Liver (tissue), 9 donors: ENCODE results near the gene PBLD. TPM values are rescaled to one million over a fixed set of nuclear protein-coding genes. Genes with fewer than 3 reads are reported as not detected.

Source experiments
- DNase-seq: peaks from one replicate; pipeline ENCODE4 v3.0.0-alpha.2; 2017; ENCODE audit warnings: low spot score
- H3K27ac ChIP-seq, 2 donors: one replicate each; pipeline ENCODE4 v1.7.0; 2013; ENCODE audit warnings: inconsistent platforms in 2 of 2, low read length in 2 of 2, control low read depth in 1 of 2, low read depth in 1 of 2, mild to moderate bottlenecking in 1 of 2
- H3K27me3 ChIP-seq, 4 donors: one replicate each; pipeline versions ENCODE4 v1.6.1 to v1.7.0; 2013; ENCODE audit warnings: low read length in 3 of 4, inconsistent platforms in 1 of 4, mild to moderate bottlenecking in 1 of 4, moderate library complexity in 1 of 4; ENCODE audit not compliant: control insufficient read depth in 4 of 4, insufficient read depth in 4 of 4
- H3K36me3 ChIP-seq, 4 donors: one replicate each; pipeline versions ENCODE4 v1.6.1 to v1.7.0; 2013; ENCODE audit warnings: low read length in 3 of 4, mild to moderate bottlenecking in 3 of 4, low read depth in 1 of 4, moderate library complexity in 1 of 4; ENCODE audit not compliant: control insufficient read depth in 4 of 4, insufficient read depth in 3 of 4
- H3K4me1 ChIP-seq, 4 donors: one replicate each; pipeline versions ENCODE4 v1.6.1 to v1.7.0; 2013; ENCODE audit warnings: low read length in 3 of 4, mild to moderate bottlenecking in 3 of 4, moderate library complexity in 1 of 4; ENCODE audit not compliant: control insufficient read depth in 4 of 4, insufficient read depth in 4 of 4
- H3K4me3 ChIP-seq, 3 donors: one replicate each; pipeline versions ENCODE4 v1.6.1 to v1.7.0; 2013; ENCODE audit warnings: low read length in 3 of 3, control low read depth in 1 of 3, low read depth in 1 of 3, mild to moderate bottlenecking in 1 of 3
- H3K9ac ChIP-seq, 2 donors: one replicate each; pipeline ENCODE4 v1.7.0; 2013; ENCODE audit warnings: low read length in 2 of 2, mild to moderate bottlenecking in 2 of 2, moderate library complexity in 2 of 2, control low read depth in 1 of 2, low read depth in 1 of 2
- H3K9me3 ChIP-seq, 4 donors: one replicate each; pipeline versions ENCODE4 v1.6.1 to v1.7.0; 2013; ENCODE audit warnings: low read length in 3 of 4; ENCODE audit not compliant: control insufficient read depth in 4 of 4
- EGR1 ChIP-seq, 2 donors: IDR thresholded peaks; 2 replicates each; pipeline ENCODE4 v1.6.1; 2016 to 2018; ENCODE audit warnings: antibody characterized with exemption in 2 of 2, low read depth in 2 of 2
- FOXA1 ChIP-seq: IDR thresholded peaks from 2 replicates; pipeline ENCODE4 v1.6.1; 2016; ENCODE audit warnings: antibody characterized with exemption
- FOXA2 ChIP-seq: IDR thresholded peaks from 2 replicates; pipeline ENCODE4 v1.6.1; 2016; ENCODE audit warnings: antibody characterized with exemption
- GABPA ChIP-seq, 2 donors: IDR thresholded peaks in 1 of 2; conservative IDR thresholded peaks in 1 of 2; 2 replicates each; pipeline ENCODE4 v1.6.1; 2016; ENCODE audit warnings: antibody characterized with exemption in 2 of 2, mild to moderate bottlenecking in 1 of 2, moderate library complexity in 1 of 2
- HNF4A ChIP-seq, 2 donors: conservative IDR thresholded peaks; 2 replicates each; pipeline ENCODE4 v1.6.1; 2016; ENCODE audit warnings: antibody characterized with exemption in 2 of 2, mild to moderate bottlenecking in 2 of 2
- HNF4G ChIP-seq: IDR thresholded peaks from 2 replicates; pipeline ENCODE4 v1.6.1; 2016; ENCODE audit warnings: antibody characterized with exemption
- JUND ChIP-seq, 2 donors: IDR thresholded peaks; 2 replicates each; pipeline ENCODE4 v1.6.1; 2016; ENCODE audit warnings: antibody characterized with exemption in 2 of 2
- NR2F2 ChIP-seq: IDR thresholded peaks from 2 replicates; pipeline ENCODE4 v1.6.1; 2016; ENCODE audit warnings: antibody characterized with exemption
- RAD21 ChIP-seq, 2 donors: IDR thresholded peaks; 2 replicates each; pipeline ENCODE4 v1.6.1; 2016; ENCODE audit warnings: antibody characterized with exemption in 2 of 2, mild to moderate bottlenecking in 2 of 2
- RXRA ChIP-seq, 2 donors: IDR thresholded peaks; 2 replicates each; pipeline ENCODE4 v1.6.1; 2017 to 2018; ENCODE audit warnings: antibody characterized with exemption in 2 of 2, mild to moderate bottlenecking in 1 of 2
- SP1 ChIP-seq: IDR thresholded peaks from 2 replicates; pipeline ENCODE4 v1.6.1; 2018; ENCODE audit warnings: antibody characterized with exemption, mild to moderate bottlenecking
- TAF1 ChIP-seq: conservative IDR thresholded peaks from 2 replicates; pipeline ENCODE4 v1.6.1; 2016; ENCODE audit warnings: antibody characterized with exemption, mild to moderate bottlenecking
- YY1 ChIP-seq: IDR thresholded peaks from 2 replicates; pipeline ENCODE4 v1.6.1; 2016; ENCODE audit warnings: antibody characterized with exemption, mild to moderate bottlenecking
- WGBS: extraction: QIAGEN DNeasy Blood & Tissue Kit; methylation state at CpG from one replicate; pipeline ENCODE4 v1.1.7; 2013; 5-methylcytosine and 5-hydroxymethylcytosine counted together
- polyA plus RNA-seq, 2 donors: library from polyadenylated mRNA; stranded (reverse) in 1 of 2; unstranded in 1 of 2; fragments of 200-250 nt in 1 of 2; fragments of >200 nt in 1 of 2; fragmentation: Nextera tagmentation in 1 of 2; extraction: Ambion mirVana in 1 of 2; gene quantifications; one replicate each; pipeline versions ENCODE4 v1.2.1 to v1.2.3, GENCODE V29; 2013 to 2015
- total RNA-seq, 2 donors: library from RNA; depleted of rRNA; stranded (reverse); fragments of >200 nt; gene quantifications; one replicate each; pipeline ENCODE4 v1.2.3, GENCODE V29; 2014
- TF ChIP-seq, protein P1 (sequence below): fragments of 150-350 bp; IDR thresholded peaks from 2 replicates; pipeline ENCODE4 v1.5.1; 2017; ENCODE audit warnings: improper control_type of control experiment, low read depth, low read length; ENCODE audit not compliant: missing input control
- TF ChIP-seq, protein P2 (sequence below): IDR thresholded peaks from 2 replicates; pipeline ENCODE4 v1.6.1; 2016; ENCODE audit warnings: antibody characterized with exemption, mild to moderate bottlenecking
- TF ChIP-seq, protein P3 (sequence below): IDR thresholded peaks from 2 replicates; pipeline ENCODE4 v1.6.1; 2016; ENCODE audit warnings: antibody characterized with exemption
- TF ChIP-seq, protein P4 (sequence below): IDR thresholded peaks from 2 replicates; pipeline ENCODE4 v1.6.1; 2016; ENCODE audit warnings: antibody characterized with exemption
- donor health status: healthy.
- donor health status: healthy.
- donor health status: healthy.
- donor health status: healthy.
- donor health status: healthy.

PBLD gene
- total and polyA plus RNA-seq, 4 donors = 63.3 to 175 (median 103) TPM

DNA sequence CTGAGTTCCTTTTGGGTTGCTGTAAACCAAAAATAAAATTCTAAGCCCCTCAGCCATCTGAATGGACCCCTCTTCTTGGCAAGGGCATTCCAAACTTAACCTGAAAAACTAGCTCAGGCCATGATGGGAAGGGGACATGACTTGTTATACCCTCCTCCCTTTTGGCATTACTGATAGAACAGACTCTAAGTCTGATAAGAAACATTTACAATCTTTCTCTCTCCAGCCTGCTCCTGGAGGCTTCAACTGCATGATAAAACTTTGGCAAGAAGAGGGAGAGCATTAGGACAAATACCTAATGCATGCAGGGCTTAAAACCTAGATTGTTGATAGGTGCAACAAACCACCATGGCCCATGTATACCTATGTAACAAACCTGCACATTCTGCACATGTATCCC lies 59.9 kb downstream of the PBLD start:
- DNase-seq = no peak

DNA sequence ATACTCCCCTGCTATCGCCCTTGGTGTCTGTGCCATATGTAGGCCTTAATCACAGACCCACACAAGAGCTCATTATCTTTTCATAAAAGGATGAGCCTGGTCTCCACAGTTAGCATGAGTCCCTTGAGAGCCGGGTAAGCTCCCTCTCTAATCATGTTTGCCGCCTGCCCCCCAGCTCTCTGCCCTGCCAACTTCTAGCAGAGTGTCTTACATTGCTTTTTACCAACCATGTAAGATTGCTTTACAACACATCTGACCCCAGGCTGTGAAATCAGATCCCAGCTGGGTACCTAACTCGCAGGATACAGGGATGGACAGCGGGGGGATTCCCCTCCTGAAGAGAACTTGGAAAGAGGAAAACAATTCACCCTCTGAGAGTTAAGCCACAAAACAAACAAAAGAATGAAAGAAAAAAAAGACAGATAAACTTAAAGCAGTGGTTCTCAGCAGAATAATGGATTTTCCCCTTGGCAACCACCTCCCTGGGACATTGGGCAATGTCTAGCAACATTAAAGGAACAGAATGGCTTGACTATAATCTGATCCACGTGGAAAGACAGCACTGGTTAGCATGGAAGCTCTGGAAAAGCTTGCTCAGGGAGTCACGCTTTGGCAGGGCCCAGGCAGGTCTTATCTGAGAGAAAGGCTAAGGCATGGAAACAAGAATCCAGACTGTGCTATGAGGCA lies 61.4 kb downstream of the PBLD start:
- H3K4me3 ChIP-seq = no peak overlapping the region
- WGBS = 85% methylated on average over 7 of the region's 7 CpGs
- H3K9ac ChIP-seq = no peak overlapping the region
- no peaks in the 10 kb centered on the region for H3K4me1 ChIP-seq
- no peaks in the 10 kb centered on the region for H3K9me3 ChIP-seq
- no peak for DNase-seq
- no peaks in the 10 kb centered on the region for H3K27me3 ChIP-seq
- peaks cover 0 to 18% (median 4%) of the 10 kb centered on the region in 4 donors for H3K36me3 ChIP-seq
- H3K27ac ChIP-seq = no peak overlapping the region
- TF ChIP-seq HNF4G (no peak), RAD21 (IDR thresholded peaks at IDR 0.05) (no peak), FOXA2 (no peak), FOXA1 (no peak), EGR1 (IDR thresholded peaks at IDR 0.05; ENCODE audit: low read depth in 2 of 2) (no peak), NR2F2 (no peak), JUND (IDR thresholded peaks at IDR 0.05) (no peak), GABPA (IDR thresholded peaks at IDR 0.05 in 1 of 2, conservative IDR thresholded peaks at IDR 0.05 in 1 of 2) (no peak), YY1 (no peak), SP1 (no peak), TAF1 (no peak), HNF4A (conservative IDR thresholded peaks at IDR 0.05) (no peak)
- TF ChIP-seq, protein P1, sequence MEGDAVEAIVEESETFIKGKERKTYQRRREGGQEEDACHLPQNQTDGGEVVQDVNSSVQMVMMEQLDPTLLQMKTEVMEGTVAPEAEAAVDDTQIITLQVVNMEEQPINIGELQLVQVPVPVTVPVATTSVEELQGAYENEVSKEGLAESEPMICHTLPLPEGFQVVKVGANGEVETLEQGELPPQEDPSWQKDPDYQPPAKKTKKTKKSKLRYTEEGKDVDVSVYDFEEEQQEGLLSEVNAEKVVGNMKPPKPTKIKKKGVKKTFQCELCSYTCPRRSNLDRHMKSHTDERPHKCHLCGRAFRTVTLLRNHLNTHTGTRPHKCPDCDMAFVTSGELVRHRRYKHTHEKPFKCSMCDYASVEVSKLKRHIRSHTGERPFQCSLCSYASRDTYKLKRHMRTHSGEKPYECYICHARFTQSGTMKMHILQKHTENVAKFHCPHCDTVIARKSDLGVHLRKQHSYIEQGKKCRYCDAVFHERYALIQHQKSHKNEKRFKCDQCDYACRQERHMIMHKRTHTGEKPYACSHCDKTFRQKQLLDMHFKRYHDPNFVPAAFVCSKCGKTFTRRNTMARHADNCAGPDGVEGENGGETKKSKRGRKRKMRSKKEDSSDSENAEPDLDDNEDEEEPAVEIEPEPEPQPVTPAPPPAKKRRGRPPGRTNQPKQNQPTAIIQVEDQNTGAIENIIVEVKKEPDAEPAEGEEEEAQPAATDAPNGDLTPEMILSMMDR = no peak
- TF ChIP-seq, protein P2, sequence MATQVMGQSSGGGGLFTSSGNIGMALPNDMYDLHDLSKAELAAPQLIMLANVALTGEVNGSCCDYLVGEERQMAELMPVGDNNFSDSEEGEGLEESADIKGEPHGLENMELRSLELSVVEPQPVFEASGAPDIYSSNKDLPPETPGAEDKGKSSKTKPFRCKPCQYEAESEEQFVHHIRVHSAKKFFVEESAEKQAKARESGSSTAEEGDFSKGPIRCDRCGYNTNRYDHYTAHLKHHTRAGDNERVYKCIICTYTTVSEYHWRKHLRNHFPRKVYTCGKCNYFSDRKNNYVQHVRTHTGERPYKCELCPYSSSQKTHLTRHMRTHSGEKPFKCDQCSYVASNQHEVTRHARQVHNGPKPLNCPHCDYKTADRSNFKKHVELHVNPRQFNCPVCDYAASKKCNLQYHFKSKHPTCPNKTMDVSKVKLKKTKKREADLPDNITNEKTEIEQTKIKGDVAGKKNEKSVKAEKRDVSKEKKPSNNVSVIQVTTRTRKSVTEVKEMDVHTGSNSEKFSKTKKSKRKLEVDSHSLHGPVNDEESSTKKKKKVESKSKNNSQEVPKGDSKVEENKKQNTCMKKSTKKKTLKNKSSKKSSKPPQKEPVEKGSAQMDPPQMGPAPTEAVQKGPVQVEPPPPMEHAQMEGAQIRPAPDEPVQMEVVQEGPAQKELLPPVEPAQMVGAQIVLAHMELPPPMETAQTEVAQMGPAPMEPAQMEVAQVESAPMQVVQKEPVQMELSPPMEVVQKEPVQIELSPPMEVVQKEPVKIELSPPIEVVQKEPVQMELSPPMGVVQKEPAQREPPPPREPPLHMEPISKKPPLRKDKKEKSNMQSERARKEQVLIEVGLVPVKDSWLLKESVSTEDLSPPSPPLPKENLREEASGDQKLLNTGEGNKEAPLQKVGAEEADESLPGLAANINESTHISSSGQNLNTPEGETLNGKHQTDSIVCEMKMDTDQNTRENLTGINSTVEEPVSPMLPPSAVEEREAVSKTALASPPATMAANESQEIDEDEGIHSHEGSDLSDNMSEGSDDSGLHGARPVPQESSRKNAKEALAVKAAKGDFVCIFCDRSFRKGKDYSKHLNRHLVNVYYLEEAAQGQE = no peak
- TF ChIP-seq, protein P3, sequence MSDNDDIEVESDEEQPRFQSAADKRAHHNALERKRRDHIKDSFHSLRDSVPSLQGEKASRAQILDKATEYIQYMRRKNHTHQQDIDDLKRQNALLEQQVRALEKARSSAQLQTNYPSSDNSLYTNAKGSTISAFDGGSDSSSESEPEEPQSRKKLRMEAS = no peak
- TF ChIP-seq, protein P4, sequence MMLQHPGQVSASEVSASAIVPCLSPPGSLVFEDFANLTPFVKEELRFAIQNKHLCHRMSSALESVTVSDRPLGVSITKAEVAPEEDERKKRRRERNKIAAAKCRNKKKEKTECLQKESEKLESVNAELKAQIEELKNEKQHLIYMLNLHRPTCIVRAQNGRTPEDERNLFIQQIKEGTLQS = no peak

More for the DNA sequence above, 59.9 kb downstream of the PBLD start:
- H3K27ac ChIP-seq = no peak overlapping the region
- TF ChIP-seq NR2F2 (no peak), RAD21 (IDR thresholded peaks at IDR 0.05) (no peak), HNF4G (no peak), RXRA (IDR thresholded peaks at IDR 0.05) (no peak), EGR1 (IDR thresholded peaks at IDR 0.05; ENCODE audit: low read depth in 2 of 2) (no peak), JUND (IDR thresholded peaks at IDR 0.05) (no peak), TAF1 (no peak), FOXA2 (no peak), HNF4A (conservative IDR thresholded peaks at IDR 0.05) (no peak)
- TF ChIP-seq, protein P3 = no peak
- TF ChIP-seq, protein P2 = no peak
- H3K4me1 ChIP-seq = no peaks in the 10 kb centered on the region
- no peak overlapping the region for H3K9ac ChIP-seq
- H3K27me3 ChIP-seq = no peaks in the 10 kb centered on the region
- H3K9me3 ChIP-seq = peaks cover 0 to 3% (median 0%) of the 10 kb centered on the region in 4 donors
- no peak overlapping the region for H3K4me3 ChIP-seq
- peaks cover 0 to 14% (median 3%) of the 10 kb centered on the region in 4 donors for H3K36me3 ChIP-seq
